HG03432 (cell line): ENCODE data around the gene DPP7.
"Not testable (repeated sequence)": the region's sequence is repeated elsewhere in the genome, so short reads cannot be mapped to it uniquely, and the experiment has no call there.

Experiments used
- ATAC-seq: cut with Tn5 transposase; IDR thresholded peaks from one replicate; pipeline ENCODE4 v1.9.1; 2021; ENCODE audit warnings: mild to moderate bottlenecking, moderate library complexity; ENCODE audit not compliant: unreplicated experiment

The DPP7 gene

GRCh38 chr9:137148242-137148641, 33.7 kb upstream of the DPP7 start:
- ATAC-seq, result no peak

GRCh38 chr9:137147793-137148160, 33.2 kb upstream of the DPP7 start:
- ATAC-seq, result no peak

GRCh38 chr9:137147091-137147792, 32.7 kb upstream of the DPP7 start:
- ATAC-seq, result no peak

DNA sequence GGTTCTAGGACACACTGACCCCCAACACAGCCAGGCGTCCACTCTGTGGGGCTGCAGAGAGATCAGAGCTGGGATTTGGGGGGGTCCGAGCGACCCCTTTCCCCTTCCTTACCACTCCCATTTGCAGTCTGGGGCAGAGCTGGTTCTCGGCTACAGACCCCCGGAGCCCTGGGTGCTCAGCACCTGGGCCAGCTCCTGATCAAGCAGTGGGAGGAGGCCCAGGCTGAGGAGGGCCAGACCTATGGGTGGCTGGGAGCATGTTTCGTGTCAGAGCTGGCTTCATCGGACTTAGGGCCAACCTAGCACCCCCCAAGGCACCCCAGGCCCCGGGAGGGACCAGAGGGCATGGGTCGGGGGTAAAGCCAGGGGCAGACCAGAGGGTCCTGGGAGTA, 32.0 kb upstream of the DPP7 start:
- no peak for ATAC-seq

- no peak for ATAC-seq
These were observed 31.4 kb upstream of the DPP7 start for GRCh38 chr9:137145731-137146526.

DNA sequence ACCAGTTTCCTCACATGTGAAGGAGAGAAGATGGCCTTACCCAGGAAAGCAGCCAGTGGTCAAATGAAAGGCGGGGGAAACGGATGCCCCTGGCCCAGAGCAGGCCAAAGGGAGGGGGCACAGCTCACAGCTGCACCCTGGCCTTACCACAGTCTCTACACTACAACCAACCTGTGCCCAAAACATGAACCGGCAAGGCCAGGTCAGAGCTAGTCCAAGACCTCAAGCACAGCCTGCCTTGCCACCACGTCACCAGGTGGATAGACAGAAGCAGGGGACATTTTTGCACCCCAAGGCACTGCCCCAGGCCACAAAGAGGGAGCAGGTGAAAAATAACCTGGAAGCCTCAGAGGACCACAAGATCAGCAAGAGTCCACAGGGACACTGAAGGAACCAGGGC, 28.9 kb upstream of the DPP7 start:
- ATAC-seq, result no peak

GRCh38 chr9:137141976-137142936, 27.7 kb upstream of the DPP7 start:
- no peak for ATAC-seq

DNA sequence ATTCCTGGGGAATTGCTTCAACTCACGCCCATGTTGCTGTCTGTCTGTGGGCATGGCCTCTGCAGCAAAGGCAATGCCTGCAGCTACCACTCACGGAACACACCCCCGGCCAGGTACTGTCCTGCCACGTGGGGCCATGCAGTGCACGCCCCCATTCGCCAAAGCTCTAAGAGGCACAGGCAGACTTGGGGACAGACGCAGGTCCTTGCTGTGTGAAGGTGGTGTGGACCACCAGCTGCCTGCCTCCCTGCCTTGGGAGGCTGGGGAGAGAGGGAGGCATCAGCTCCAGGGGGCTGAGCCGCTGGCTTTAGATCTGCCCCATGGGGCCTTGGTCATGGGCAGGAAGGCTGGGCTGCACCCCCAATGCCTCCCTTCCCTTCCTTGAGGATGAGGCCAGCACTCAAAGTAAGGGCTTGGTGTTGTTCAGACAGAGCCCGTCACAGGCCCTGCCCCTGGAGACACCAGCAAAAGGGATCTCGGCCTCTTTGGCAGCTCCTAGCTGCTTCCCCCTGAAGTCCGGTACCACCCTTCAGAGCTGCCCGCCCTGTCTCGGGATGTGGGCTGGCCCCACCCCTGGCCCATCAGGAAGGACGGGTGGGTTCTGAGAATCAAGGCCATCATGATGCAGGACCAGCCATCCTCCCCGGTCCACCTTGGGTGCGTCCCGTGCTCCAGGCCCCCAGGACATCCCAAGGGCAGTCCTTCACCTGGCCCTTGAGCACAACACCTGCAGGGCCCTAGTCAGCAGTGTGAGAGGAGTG, 26.7 kb upstream of the DPP7 start:
- no peak for ATAC-seq

- no peak for ATAC-seq
These were observed 25.8 kb upstream of the DPP7 start for GRCh38 chr9:137140151-137141012.

GRCh38 chr9:137139468-137140150, 25.1 kb upstream of the DPP7 start:
- no peak for ATAC-seq

DNA sequence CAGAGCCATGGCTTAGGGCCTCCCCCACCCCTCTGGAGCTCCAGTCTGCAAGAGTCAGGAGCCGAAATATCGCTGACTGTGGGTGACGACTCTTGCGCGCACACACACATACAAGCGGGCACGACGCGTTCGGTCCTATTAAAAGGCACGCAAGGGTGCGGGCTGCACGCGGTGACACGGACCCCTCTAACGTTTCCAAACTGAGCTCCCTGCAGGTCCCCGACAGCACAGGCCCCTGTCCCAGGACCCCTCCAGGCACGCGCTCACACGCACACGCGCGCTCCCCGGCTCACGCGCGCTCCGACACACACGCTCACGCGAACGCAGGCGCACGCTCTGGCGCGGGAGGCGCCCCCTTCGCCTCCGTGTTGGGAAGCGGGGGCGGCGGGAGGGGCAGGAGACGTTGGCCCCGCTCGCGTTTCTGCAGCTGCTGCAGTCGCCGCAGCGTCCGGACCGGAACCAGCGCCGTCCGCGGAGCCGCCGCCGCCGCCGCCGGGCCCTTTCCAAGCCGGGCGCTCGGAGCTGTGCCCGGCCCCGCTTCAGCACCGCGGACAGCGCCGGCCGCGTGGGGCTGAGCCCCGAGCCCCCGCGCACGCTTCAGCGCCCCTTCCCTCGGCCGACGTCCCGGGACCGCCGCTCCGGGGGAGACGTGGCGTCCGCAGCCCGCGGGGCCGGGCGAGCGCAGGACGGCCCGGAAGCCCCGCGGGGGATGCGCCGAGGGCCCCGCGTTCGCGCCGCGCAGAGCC, 24.4 kb upstream of the DPP7 start, which contains the start of gene GRIN1:
TSS of gene GRIN1 (plus strand) at position 433 of the 746 bp plus-strand sequence. CDS start 333 bp downstream, outside the sequence.
- no peak for ATAC-seq

GRCh38 chr9:137138058-137138721, 23.7 kb upstream of the DPP7 start:
- ATAC-seq, result no peak

DNA sequence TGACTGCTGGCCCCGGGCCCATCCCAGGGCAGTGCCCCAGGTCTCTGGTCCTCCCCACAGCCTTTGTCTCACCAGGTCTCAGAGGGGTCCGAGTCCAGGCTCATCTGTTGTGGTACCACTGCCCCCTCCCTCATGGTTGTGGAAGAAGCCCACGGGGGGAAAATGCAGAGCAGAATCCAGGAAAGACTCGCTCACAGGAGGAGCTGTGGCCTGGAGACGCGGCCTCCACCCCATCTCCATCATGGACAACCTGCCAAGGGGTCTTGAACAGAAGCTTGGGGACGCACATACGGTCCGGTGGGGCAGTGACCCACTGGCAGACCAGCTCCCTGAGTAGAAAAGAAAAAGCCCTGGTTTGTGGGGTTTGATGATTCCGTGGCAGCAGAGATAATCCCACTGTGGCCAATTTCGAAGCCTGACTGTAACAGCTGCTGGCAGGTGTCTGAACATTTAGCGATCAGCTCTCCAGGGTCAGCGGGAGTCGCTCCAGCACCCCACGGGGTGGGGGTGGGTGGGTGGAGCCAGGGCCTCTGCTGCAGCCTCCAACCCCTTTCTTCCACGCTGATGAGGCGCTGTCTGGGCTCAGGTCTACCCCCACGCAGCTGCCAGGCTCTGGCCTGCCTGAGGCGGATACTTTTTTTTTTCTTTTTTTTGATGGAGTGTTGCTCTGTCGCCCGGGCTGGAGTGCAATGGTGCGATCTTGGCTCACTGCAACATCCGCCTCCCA, 22.5 kb upstream of the DPP7 start:
- no peak for ATAC-seq

GRCh38 chr9:137136261-137136880, 21.8 kb upstream of the DPP7 start:
- no peak for ATAC-seq

DNA sequence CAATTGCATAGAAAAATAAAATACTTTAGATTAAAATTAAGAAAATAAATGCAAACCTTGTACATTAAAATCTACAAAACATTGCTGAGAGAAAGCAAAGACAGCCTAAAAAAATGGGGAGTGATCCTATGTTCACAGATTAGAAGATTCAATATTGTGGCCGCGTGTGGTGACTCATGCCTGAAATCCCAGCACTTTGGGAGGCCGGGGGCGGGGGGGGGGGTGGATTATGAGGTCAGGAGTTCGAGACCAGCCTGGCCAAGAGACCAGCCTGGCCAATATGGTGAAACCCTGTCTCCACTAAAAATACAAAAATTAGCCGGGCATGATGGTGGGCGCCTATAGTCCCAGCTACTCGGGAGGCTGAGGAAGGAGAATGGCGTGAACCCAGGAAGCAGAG, 20.6 kb upstream of the DPP7 start:
- ATAC-seq, result not testable (repeated sequence)

- ATAC-seq, result no peak
These were observed 19.7 kb upstream of the DPP7 start for GRCh38 chr9:137134191-137134590.
